Cardiac atrium fibroblast (primary cell): ENCODE measurements around the gene SDC3. TPM values are rescaled to one million over a fixed set of nuclear protein-coding genes. Genes with fewer than 3 reads are reported as not detected.

Source experiments
- total RNA-seq: library from RNA; depleted of rRNA; stranded (reverse); fragments of >200 nt; gene quantifications from 2 replicates; pipeline ENCODE4 v1.2.3, GENCODE V29; 2015

Gene SDC3, protein sequence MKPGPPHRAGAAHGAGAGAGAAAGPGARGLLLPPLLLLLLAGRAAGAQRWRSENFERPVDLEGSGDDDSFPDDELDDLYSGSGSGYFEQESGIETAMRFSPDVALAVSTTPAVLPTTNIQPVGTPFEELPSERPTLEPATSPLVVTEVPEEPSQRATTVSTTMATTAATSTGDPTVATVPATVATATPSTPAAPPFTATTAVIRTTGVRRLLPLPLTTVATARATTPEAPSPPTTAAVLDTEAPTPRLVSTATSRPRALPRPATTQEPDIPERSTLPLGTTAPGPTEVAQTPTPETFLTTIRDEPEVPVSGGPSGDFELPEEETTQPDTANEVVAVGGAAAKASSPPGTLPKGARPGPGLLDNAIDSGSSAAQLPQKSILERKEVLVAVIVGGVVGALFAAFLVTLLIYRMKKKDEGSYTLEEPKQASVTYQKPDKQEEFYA
- 45.7 and 64.2 TPM in 2 replicates for total RNA-seq

DNA sequence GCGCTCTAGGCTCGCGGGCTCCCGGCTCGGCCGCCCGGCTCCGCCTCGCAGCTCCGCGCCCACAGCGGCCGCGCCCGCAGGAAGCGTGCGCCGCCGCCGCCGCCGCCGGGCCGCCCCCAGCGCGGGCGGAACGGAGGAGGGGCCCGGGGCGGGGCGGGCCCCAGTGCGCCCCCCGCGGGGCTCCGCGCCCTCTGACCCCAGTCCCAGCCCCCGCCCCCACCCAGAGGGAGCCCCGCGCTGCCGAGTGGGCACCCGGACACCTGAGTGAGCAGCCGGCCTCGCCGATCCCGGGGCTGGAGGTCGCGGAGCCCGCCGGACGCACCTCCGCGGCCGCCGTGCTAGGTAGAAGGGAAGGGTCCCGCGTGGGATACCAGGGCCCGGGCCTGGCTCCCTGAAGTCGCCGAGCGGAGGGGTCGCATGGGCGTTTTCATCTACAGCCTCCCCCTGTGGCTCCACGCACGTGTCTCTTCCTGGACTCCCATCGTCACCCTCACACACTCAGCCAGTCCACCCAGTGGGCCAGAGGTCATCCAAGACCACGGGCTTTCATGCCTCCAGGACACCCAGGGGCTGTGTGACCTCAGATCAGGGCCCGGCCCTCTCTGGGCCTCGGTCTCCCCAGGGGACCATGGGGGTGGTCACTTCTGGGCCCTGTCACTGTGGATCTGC is at the start of gene SDC3:
Gene SDC3, minus strand, starts transcription at position 63 of the 669 bp plus-strand sequence. CDS start 172 bp downstream, outside the sequence.

Other genes starting within 250 kb of the SDC3 start
- not detected in 2 replicates for gene MATN1, start 185.2 kb downstream of the SDC3 start, total RNA-seq
- gene LAPTM5, start 151.0 kb downstream of the SDC3 start, total RNA-seq: 0.72 and 3.6 TPM in 2 replicates
- gene PUM1, start 157.0 kb upstream of the SDC3 start, total RNA-seq: 55.1 and 63.3 TPM in 2 replicates